ENCODE results near the gene FAM161B.

- TF ChIP-seq, protein P1, sequence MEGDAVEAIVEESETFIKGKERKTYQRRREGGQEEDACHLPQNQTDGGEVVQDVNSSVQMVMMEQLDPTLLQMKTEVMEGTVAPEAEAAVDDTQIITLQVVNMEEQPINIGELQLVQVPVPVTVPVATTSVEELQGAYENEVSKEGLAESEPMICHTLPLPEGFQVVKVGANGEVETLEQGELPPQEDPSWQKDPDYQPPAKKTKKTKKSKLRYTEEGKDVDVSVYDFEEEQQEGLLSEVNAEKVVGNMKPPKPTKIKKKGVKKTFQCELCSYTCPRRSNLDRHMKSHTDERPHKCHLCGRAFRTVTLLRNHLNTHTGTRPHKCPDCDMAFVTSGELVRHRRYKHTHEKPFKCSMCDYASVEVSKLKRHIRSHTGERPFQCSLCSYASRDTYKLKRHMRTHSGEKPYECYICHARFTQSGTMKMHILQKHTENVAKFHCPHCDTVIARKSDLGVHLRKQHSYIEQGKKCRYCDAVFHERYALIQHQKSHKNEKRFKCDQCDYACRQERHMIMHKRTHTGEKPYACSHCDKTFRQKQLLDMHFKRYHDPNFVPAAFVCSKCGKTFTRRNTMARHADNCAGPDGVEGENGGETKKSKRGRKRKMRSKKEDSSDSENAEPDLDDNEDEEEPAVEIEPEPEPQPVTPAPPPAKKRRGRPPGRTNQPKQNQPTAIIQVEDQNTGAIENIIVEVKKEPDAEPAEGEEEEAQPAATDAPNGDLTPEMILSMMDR (IDR thresholded peaks at IDR 0.05; ENCODE audit: low read depth, low read length, poor library complexity, severe bottlenecking): no peak
- TF ChIP-seq EZH2phosphoT487 (IDR thresholded peaks at IDR 0.05; ENCODE audit: borderline replicate concordance, low read length): no peak
These were observed 4.7 kb downstream of the FAM161B start for GRCh38 chr14:73945159-73945670.

Data from DOHH2 (cell line).